OCI-LY3 (cell line): Measurements from ENCODE around the gene C16orf74.

Experiments used
- EZH2phosphoT487 ChIP-seq: fragments of 200-600 bp; shearing (Covaris generic); IDR thresholded peaks from 2 replicates; pipeline ENCODE4 v1.6.1; 2018; ENCODE audit warnings: antibody characterized with exemption, mixed run types, low read depth
- TF ChIP-seq, protein P1 (sequence below): fragments of 200-600, 300-600 bp; sonication (generic); IDR thresholded peaks from 2 replicates; pipeline ENCODE4 v1.5.1; 2014; ENCODE audit warnings: antibody characterized with exemption, low read length, low read depth

DNA sequence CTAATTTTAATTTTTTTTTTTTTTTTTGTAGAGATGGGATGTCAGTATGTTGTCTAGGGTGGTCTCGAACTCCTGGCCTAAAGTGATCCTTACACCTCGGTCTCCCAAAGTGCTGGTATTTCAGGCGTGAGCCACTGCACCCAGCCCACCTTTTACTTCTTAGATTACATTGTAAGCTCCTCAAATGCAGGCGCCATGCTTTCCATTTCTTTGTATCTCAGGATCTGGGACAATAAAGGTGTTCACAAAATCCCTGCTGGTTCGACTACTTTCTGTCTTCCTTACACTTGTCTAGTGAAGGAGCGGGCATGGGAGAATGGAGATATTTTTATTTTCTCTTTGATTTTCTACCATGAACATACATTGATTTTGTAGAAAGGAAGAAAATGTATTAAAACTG lies 23.2 kb upstream of the C16orf74 start:
- TF ChIP-seq, protein P1, sequence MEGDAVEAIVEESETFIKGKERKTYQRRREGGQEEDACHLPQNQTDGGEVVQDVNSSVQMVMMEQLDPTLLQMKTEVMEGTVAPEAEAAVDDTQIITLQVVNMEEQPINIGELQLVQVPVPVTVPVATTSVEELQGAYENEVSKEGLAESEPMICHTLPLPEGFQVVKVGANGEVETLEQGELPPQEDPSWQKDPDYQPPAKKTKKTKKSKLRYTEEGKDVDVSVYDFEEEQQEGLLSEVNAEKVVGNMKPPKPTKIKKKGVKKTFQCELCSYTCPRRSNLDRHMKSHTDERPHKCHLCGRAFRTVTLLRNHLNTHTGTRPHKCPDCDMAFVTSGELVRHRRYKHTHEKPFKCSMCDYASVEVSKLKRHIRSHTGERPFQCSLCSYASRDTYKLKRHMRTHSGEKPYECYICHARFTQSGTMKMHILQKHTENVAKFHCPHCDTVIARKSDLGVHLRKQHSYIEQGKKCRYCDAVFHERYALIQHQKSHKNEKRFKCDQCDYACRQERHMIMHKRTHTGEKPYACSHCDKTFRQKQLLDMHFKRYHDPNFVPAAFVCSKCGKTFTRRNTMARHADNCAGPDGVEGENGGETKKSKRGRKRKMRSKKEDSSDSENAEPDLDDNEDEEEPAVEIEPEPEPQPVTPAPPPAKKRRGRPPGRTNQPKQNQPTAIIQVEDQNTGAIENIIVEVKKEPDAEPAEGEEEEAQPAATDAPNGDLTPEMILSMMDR, result no peak
- TF ChIP-seq EZH2phosphoT487, result no peak
